ENCODE measurements around the gene NEURL1B.
"Not testable (repeated sequence)": the region's sequence is repeated elsewhere in the genome, so short reads cannot be mapped to it uniquely, and the experiment has no call there.

The NEURL1B gene

DNA sequence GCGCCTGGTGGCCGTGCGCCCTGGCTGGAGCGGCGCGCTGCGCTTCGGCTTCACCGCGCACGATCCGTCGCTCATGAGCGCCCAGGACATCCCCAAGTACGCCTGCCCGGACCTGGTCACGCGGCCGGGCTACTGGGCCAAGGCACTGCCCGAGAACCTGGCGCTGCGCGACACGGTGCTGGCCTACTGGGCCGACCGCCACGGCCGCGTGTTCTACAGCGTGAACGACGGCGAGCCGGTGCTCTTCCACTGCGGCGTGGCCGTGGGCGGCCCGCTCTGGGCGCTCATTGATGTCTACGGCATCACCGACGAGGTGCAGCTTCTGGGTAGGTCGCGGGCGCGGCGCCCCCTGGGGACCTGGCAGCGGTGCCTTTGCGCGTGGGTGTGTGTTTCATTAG, 28.9 kb downstream of the NEURL1B start:
- DNase-seq (ENCODE audit: insufficient read length, low spot score) (no peak), FAIRE-seq (no peak)
- TF ChIP-seq, protein P1, sequence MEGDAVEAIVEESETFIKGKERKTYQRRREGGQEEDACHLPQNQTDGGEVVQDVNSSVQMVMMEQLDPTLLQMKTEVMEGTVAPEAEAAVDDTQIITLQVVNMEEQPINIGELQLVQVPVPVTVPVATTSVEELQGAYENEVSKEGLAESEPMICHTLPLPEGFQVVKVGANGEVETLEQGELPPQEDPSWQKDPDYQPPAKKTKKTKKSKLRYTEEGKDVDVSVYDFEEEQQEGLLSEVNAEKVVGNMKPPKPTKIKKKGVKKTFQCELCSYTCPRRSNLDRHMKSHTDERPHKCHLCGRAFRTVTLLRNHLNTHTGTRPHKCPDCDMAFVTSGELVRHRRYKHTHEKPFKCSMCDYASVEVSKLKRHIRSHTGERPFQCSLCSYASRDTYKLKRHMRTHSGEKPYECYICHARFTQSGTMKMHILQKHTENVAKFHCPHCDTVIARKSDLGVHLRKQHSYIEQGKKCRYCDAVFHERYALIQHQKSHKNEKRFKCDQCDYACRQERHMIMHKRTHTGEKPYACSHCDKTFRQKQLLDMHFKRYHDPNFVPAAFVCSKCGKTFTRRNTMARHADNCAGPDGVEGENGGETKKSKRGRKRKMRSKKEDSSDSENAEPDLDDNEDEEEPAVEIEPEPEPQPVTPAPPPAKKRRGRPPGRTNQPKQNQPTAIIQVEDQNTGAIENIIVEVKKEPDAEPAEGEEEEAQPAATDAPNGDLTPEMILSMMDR (IDR thresholded peaks at IDR 0.05; ENCODE audit: insufficient read depth, missing control alignments): no peak

GRCh38 chr5:172670444-172670843, 29.4 kb downstream of the NEURL1B start:
- TF ChIP-seq, protein P1 (IDR thresholded peaks at IDR 0.05; ENCODE audit: insufficient read depth, missing control alignments): no peak
- DNase-seq (ENCODE audit: insufficient read length, low spot score): no peak
- no peak for FAIRE-seq

GRCh38 chr5:172671091-172671490, 30.0 kb downstream of the NEURL1B start:
- no peak for FAIRE-seq
- TF ChIP-seq, protein P1 (IDR thresholded peaks at IDR 0.05; ENCODE audit: insufficient read depth, missing control alignments): no peak
- no peak for DNase-seq (ENCODE audit: insufficient read length, low spot score)

DNA sequence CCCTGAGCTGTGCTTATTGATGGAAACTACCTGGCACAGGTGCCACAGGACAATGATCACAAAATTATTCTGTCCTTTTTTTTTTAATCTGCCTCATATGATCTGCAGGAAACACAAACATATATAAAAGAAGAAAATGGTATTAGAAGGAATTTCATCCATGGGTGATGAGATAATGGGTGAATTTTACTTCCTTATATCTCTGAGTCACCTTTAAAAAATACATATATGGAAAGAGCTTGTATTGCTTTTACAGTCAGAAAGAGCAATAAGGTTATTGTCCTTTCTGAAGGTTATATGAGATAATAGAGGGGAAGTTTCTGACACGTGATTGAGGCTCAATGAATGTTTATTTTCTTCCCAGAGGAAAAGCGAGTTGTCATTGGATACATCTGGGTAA, 31.6 kb downstream of the NEURL1B start:
- DNase-seq (ENCODE audit: insufficient read length, low spot score) (no peak), FAIRE-seq (no peak)
- TF ChIP-seq, protein P1 (IDR thresholded peaks at IDR 0.05; ENCODE audit: insufficient read depth, missing control alignments): no peak

DNA sequence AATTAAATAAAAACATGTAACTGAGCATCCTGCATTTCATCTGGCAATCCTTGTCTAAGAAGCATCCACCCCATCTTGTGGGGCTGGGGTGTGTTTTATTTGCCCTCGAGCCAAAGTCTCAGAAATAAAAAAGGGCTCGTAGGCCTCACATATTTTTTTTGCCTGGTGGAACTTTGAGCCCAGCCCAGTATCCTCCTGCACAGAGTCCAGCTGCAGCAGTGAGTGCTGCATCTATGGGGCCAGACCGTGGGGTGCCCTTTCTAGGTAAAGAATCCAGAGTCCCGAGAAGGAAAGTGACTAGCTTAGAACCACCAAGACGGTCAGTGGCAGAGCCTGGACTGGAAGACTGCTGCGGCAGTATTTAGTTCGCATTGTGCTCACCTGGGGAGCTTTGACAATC, 33.1 kb downstream of the NEURL1B start:
- TF ChIP-seq, protein P1 (IDR thresholded peaks at IDR 0.05; ENCODE audit: insufficient read depth, missing control alignments): no peak
- no peak for FAIRE-seq
- DNase-seq (ENCODE audit: insufficient read length, low spot score): no peak

DNA sequence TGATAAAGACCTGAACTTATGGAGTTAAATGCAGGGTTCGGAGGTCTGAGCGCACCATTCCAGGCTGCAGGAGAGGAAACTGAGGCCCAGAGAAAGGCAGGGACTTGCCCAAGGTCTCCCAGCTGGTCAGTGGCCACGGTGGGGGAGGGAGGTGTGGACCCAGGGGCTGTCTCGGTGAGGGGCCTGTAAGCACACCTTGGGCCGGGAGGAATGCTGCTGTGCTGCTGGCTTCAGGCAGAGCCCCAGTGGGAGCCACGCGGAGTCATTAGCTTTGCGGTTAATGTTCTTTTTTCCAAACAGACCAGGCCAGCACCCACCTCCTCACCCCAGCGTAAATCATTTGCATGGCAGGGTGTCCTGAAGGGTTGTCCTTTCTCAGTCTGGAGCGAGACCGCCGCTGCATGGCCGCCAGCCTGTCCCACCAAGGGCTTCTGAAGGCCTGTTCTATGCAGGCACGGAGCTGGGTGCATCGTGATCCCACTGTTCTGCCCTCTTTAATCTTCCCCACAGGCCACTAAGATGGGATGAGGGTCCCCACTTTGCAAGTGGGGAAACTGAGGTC, 35.9 kb downstream of the NEURL1B start:
- FAIRE-seq (no peak), DNase-seq (ENCODE audit: insufficient read length, low spot score) (no peak)
- TF ChIP-seq, protein P1 (IDR thresholded peaks at IDR 0.05; ENCODE audit: insufficient read depth, missing control alignments): no peak

DNA sequence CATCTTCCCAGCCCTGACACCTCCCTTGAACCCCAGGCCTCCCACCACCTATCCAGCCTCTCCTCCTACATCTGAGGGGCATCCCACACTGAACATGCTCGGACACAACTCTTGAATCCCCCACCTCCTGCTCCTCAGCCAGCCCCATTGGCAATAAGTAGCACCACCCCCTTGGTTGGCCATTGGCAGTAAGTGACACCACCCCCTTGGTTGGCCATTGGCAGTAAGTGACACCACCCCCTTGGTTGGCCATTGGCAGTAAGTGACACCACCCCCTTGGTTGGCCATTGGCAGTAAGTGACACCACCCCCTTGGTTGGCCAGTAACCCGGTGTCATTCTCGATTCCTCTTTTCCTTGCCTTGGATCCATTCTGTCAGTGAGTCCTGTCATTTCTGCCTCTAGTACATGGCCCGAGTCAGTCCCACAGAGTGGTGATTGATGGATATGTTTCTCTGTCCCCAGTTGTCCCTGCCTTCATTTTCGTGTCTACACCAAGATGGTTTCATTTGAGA, 37.4 kb downstream of the NEURL1B start:
- not testable (repeated sequence) for FAIRE-seq; DNase-seq (ENCODE audit: insufficient read length, low spot score)

DNA sequence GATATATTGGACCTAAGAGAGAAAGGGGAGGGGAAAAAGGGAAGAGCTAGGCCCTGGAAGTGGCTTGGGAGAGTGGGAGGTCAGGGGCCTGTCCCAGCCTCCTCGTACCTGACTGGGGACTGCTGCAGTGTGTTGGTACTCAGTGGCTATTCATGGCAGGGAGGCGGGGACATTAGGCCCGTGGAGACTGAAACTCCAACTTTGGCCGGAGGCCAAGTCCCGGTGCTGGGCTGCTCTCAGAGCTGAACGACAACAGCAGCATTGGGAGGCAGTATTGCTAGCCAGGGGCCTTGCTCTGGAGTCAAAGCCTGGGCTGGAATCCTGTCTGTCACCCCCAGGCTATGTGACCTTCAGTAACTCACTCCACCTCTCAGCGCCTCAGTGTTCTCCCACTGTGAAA, 37.8 kb downstream of the NEURL1B start:
- TF ChIP-seq, protein P1 (IDR thresholded peaks at IDR 0.05; ENCODE audit: insufficient read depth, missing control alignments): no peak
- no peak for FAIRE-seq
- DNase-seq (ENCODE audit: insufficient read length, low spot score): no peak

All from D721Med (cell line).